ENCODE measurements around the gene GALNT10.

DNA sequence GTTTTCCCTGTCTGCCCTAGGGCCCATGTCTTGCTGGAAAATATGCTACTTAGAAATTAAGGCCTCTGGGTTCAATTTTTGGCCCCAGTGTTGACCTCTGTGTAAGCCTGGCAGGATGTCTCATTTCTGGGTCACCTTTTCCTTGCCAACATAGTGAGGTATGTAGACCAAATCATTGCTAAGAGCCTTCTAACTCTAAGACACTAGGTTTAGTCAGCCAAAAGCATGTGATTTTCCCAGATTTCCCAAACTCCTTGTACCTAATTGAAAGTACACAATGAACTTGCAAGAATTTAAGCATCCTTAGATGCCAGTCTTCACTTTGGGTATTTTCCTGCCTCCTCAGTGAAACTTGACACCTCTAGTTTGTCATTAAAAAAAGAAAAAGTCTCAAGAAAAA lies 77.0 kb downstream of the GALNT10 start:
- TF ChIP-seq CTCF (IDR thresholded peaks at IDR 0.05) (no peak), POLR2A (IDR thresholded peaks at IDR 0.05) (no peak)
